Naive thymus-derived CD4-positive, alpha-beta T cell (primary cell): ENCODE data around the gene LPAR1. TPM values are rescaled to one million over a fixed set of nuclear protein-coding genes. Genes with fewer than 3 reads are reported as not detected.

ENCODE experiments used
- ATAC-seq: fragments of 150-1000 bp; cut with Tn5 transposase; 2 replicates; pipeline ENCODE4 v1.10.0; 2021; ENCODE audit warnings: mild to moderate bottlenecking, moderate library complexity
- CTCF ChIA-PET: fragments of 350-600 bp; sonication (Branson Sonifier 250); formaldehyde crosslinking; loops from one replicate; lab custom pipeline; 2021; ENCODE audit warnings: antibody characterized with exemption; lab: Charles Lee
- POLR2A ChIA-PET: fragments of 350-600 bp; sonication (Branson Sonifier 250); formaldehyde crosslinking; loops from one replicate; lab custom pipeline; 2021; ENCODE audit warnings: antibody characterized with exemption, inconsistent platforms; lab: Charles Lee
- DNase-seq, 9 donors: peaks; one replicate each; pipeline versions ENCODE4 v3.0.0 to v3.0.0-alpha.2; 2020 to 2022; ENCODE audit warnings: mixed read lengths in 1 of 9
- H3K27ac ChIP-seq: one replicate; pipeline ENCODE4 v1.7.0; 2013; ENCODE audit warnings: mild to moderate bottlenecking, low read depth, low read length, moderate library complexity
- H3K27me3 ChIP-seq, 2 donors: one replicate each; pipeline ENCODE4 v1.7.0; 2013; ENCODE audit warnings: low read length in 2 of 2, mild to moderate bottlenecking in 2 of 2, moderate library complexity in 2 of 2; ENCODE audit not compliant: control insufficient read depth in 2 of 2, insufficient read depth in 2 of 2
- H3K36me3 ChIP-seq, 3 experiments: 1 replicate in 2 of 3; 2 replicates in 1 of 3; pipeline ENCODE4 v1.7.0; 2013; ENCODE audit warnings: low read length in 3 of 3, mild to moderate bottlenecking in 3 of 3, moderate library complexity in 1 of 3; ENCODE audit not compliant: insufficient read depth in 3 of 3, control insufficient read depth in 2 of 3
- H3K4me1 ChIP-seq, 2 donors: one replicate each; pipeline ENCODE4 v1.7.0; 2013; ENCODE audit warnings: low read length in 2 of 2, mild to moderate bottlenecking in 2 of 2, moderate library complexity in 1 of 2; ENCODE audit not compliant: control insufficient read depth in 2 of 2, insufficient read depth in 2 of 2
- H3K4me3 ChIP-seq: 2 replicates; pipeline ENCODE4 v1.7.0; 2013; ENCODE audit warnings: mild to moderate bottlenecking, low read length
- H3K9me3 ChIP-seq, 3 experiments: 1 replicate in 2 of 3; 2 replicates in 1 of 3; pipeline ENCODE4 v1.7.0; 2013; ENCODE audit warnings: low read length in 3 of 3; ENCODE audit not compliant: control insufficient read depth in 2 of 3
- H3K27ac Mint-ChIP-seq, 9 donors: one replicate each; pipeline ENCODE4 v1.8.0; 2020 to 2022; ENCODE audit warnings: mixed read lengths in 9 of 9, mild to moderate bottlenecking in 8 of 9, moderate library complexity in 5 of 9, inconsistent platforms in 2 of 9
- H3K27me3 Mint-ChIP-seq, 5 donors: one replicate each; pipeline ENCODE4 v1.8.0; 2021 to 2022; ENCODE audit warnings: mixed read lengths in 5 of 5, mild to moderate bottlenecking in 1 of 5
- H3K36me3 Mint-ChIP-seq, 5 donors: one replicate each; pipeline ENCODE4 v1.8.0; 2020 to 2022; ENCODE audit warnings: mixed read lengths in 5 of 5, mild to moderate bottlenecking in 3 of 5, inconsistent platforms in 1 of 5
- H3K4me1 Mint-ChIP-seq, 7 donors: one replicate each; pipeline ENCODE4 v1.8.0; 2020 to 2022; ENCODE audit warnings: mixed read lengths in 7 of 7, mild to moderate bottlenecking in 3 of 7, inconsistent platforms in 1 of 7
- H3K4me3 Mint-ChIP-seq, 10 donors: one replicate each; pipeline ENCODE4 v1.8.0; 2020 to 2022; ENCODE audit warnings: mild to moderate bottlenecking in 10 of 10, mixed read lengths in 10 of 10, moderate library complexity in 6 of 10, inconsistent platforms in 2 of 10
- H3K9me3 Mint-ChIP-seq, 11 donors: one replicate each; pipeline ENCODE4 v1.8.0; 2020 to 2022; ENCODE audit warnings: mixed read lengths in 11 of 11, mild to moderate bottlenecking in 4 of 11, inconsistent platforms in 1 of 11, moderate library complexity in 1 of 11
- intact Hi-C, 2 donors: fragments of 100-400 bp; cut with micrococcal nuclease; formaldehyde crosslinking; loops; one replicate each; pipeline ENCODE4 v1.15.1; 2023
- polyA plus RNA-seq, 2 donors: library from polyadenylated mRNA; unstranded; fragments of 300-500 nt; fragmentation: Illumina TruSeq; gene quantifications; one replicate each; pipeline ENCODE4 v1.2.3, GENCODE V29; 2021
- total RNA-seq, 6 experiments: library from RNA in 5 of 6; stranded (reverse) in 5 of 6; gene quantifications; 1 replicate in 5 of 6; 2 replicates in 1 of 6; pipeline ENCODE4 v1.2.3 and lab custom pipeline; 2021 to 2026

Gene LPAR1
- total and polyA plus RNA-seq, 7 experiments from 2014 or later: 0.13 to 1.9 (median 0.45) TPM; not detected in 4

GRCh38 chr9:110912419-110913291 is 125.6 kb downstream of the LPAR1 start:
- intact Hi-C loops: no loop called here
- no peak for ATAC-seq

GRCh38 chr9:110911659-110912418 is 126.4 kb downstream of the LPAR1 start:
- Mint-ChIP-seq H3K4me1 (peaks cover 0 to 2% (median 0%) of the 10 kb centered on the region in 7 donors), H3K9me3 (peaks cover 1 to 23% (median 9%) of the 10 kb centered on the region in 11 donors), H3K36me3 (no peaks in the 10 kb centered on the region), H3K27me3 (peaks cover 0 to 3% (median 0%) of the 10 kb centered on the region in 5 donors), H3K4me3 (no peak overlapping the region), H3K27ac (no peak overlapping the region)
- ATAC-seq: no peak
- no peak for DNase-seq
- POLR2A ChIA-PET: no interaction called here
- Histone ChIP-seq H3K36me3 (no peaks in the 10 kb centered on the region), H3K4me1 (no peaks in the 10 kb centered on the region), H3K27ac (no peak overlapping the region), H3K9me3 (no peaks in the 10 kb centered on the region), H3K4me3 (no peak overlapping the region), H3K27me3 (no peaks in the 10 kb centered on the region)
- CTCF ChIA-PET: no interaction called here
- intact Hi-C loops: no loop called here

More at GRCh38 chr9:110912419-110913291, 125.6 kb downstream of the LPAR1 start:
- Histone ChIP-seq H3K27ac (no peak overlapping the region), H3K36me3 (no peaks in the 10 kb centered on the region), H3K9me3 (no peaks in the 10 kb centered on the region), H3K27me3 (no peaks in the 10 kb centered on the region), H3K4me3 (no peak overlapping the region), H3K4me1 (no peaks in the 10 kb centered on the region)
- ChIA-PET POLR2A (no interaction called here), CTCF (no interaction called here)
- H3K4me3 Mint-ChIP-seq: no peak overlapping the region
- H3K4me1 Mint-ChIP-seq: peaks cover 0 to 2% (median 0%) of the 10 kb centered on the region in 7 donors
- peaks cover 1 to 23% (median 9%) of the 10 kb centered on the region in 11 donors for H3K9me3 Mint-ChIP-seq
- DNase-seq: no peak
- no peaks in the 10 kb centered on the region for H3K36me3 Mint-ChIP-seq
- H3K27me3 Mint-ChIP-seq: peaks cover 0 to 3% (median 0%) of the 10 kb centered on the region in 5 donors
- H3K27ac Mint-ChIP-seq: no peak overlapping the region

- Histone ChIP-seq H3K27me3 (no peaks in the 10 kb centered on the region), H3K9me3 (no peaks in the 10 kb centered on the region), H3K36me3 (no peaks in the 10 kb centered on the region), H3K27ac (no peak overlapping the region), H3K4me3 (no peak overlapping the region), H3K4me1 (no peaks in the 10 kb centered on the region)
- no peaks in the 10 kb centered on the region for H3K4me1 Mint-ChIP-seq
- no peaks in the 10 kb centered on the region for H3K36me3 Mint-ChIP-seq
- DNase-seq (no peak), ATAC-seq (no peak)
- intact Hi-C loops: no loop called here
- CTCF ChIA-PET: no interaction called here
- H3K27ac Mint-ChIP-seq: no peak overlapping the region
- POLR2A ChIA-PET: no interaction called here
- H3K9me3 Mint-ChIP-seq: peaks cover 1 to 19% (median 7%) of the 10 kb centered on the region in 11 donors
- peaks cover 0 to 3% (median 0%) of the 10 kb centered on the region in 5 donors for H3K27me3 Mint-ChIP-seq
- H3K4me3 Mint-ChIP-seq: no peak overlapping the region
Measured at GRCh38 chr9:110908894-110909293, 129.4 kb downstream of the LPAR1 start.

- H3K4me1 Mint-ChIP-seq: no peaks in the 10 kb centered on the region
- ChIA-PET CTCF (no interaction called here), POLR2A (no interaction called here)
- no peak overlapping the region for H3K4me3 Mint-ChIP-seq
- H3K4me1 ChIP-seq: no peaks in the 10 kb centered on the region
- peaks cover 0 to 4% (median 0%) of the 10 kb centered on the region in 5 donors for H3K36me3 Mint-ChIP-seq
- no peak overlapping the region for H3K27ac Mint-ChIP-seq
- no peak for DNase-seq
- H3K36me3 ChIP-seq: no peaks in the 10 kb centered on the region
- peaks cover 0 to 9% (median 0%) of the 10 kb centered on the region in 5 donors for H3K27me3 Mint-ChIP-seq
- no peak overlapping the region for H3K27ac ChIP-seq
- peaks cover 2 to 28% (median 17%) of the 10 kb centered on the region in 11 donors for H3K9me3 Mint-ChIP-seq
- no peak for ATAC-seq
- no peak overlapping the region for H3K4me3 ChIP-seq
- no peaks in the 10 kb centered on the region for H3K9me3 ChIP-seq
- intact Hi-C loops: no loop called here
- H3K27me3 ChIP-seq: no peaks in the 10 kb centered on the region
Measured at GRCh38 chr9:110900917-110901316, 137.4 kb downstream of the LPAR1 start.

- H3K4me1 Mint-ChIP-seq: no peaks in the 10 kb centered on the region
- POLR2A ChIA-PET: no interaction called here
Measured at GRCh38 chr9:110900456-110900855, 137.8 kb downstream of the LPAR1 start.

GRCh38 chr9:110898866-110899265 is 139.4 kb downstream of the LPAR1 start:
- H3K36me3 Mint-ChIP-seq: peaks cover 0 to 4% (median 0%) of the 10 kb centered on the region in 5 donors
- H3K4me1 ChIP-seq: no peaks in the 10 kb centered on the region
- no peaks in the 10 kb centered on the region for H3K9me3 ChIP-seq
- ATAC-seq (no peak), DNase-seq (no peak)
- peaks cover 2 to 28% (median 17%) of the 10 kb centered on the region in 11 donors for H3K9me3 Mint-ChIP-seq
- H3K27me3 Mint-ChIP-seq: peaks cover 0 to 9% (median 0%) of the 10 kb centered on the region in 5 donors
- no peak overlapping the region for H3K4me3 ChIP-seq
- H3K4me3 Mint-ChIP-seq: no peak overlapping the region
- no peaks in the 10 kb centered on the region for H3K36me3 ChIP-seq
- no peaks in the 10 kb centered on the region for H3K27me3 ChIP-seq
- H3K27ac ChIP-seq: no peak overlapping the region
- ChIA-PET POLR2A (no interaction called here), CTCF (no interaction called here)
- no peaks in the 10 kb centered on the region for H3K4me1 Mint-ChIP-seq
- intact Hi-C loops: no loop called here
- no peak overlapping the region for H3K27ac Mint-ChIP-seq

More at GRCh38 chr9:110900456-110900855, 137.8 kb downstream of the LPAR1 start:
- Mint-ChIP-seq H3K36me3 (peaks cover 0 to 4% (median 0%) of the 10 kb centered on the region in 5 donors), H3K9me3 (peaks cover 2 to 28% (median 17%) of the 10 kb centered on the region in 11 donors), H3K4me3 (no peak overlapping the region), H3K27ac (no peak overlapping the region), H3K27me3 (peaks cover 0 to 9% (median 0%) of the 10 kb centered on the region in 5 donors)
- DNase-seq (no peak), ATAC-seq (no peak)
- CTCF ChIA-PET: no interaction called here
- Histone ChIP-seq H3K4me3 (no peak overlapping the region), H3K27me3 (no peaks in the 10 kb centered on the region), H3K4me1 (no peaks in the 10 kb centered on the region), H3K9me3 (no peaks in the 10 kb centered on the region), H3K36me3 (no peaks in the 10 kb centered on the region), H3K27ac (no peak overlapping the region)
- intact Hi-C loops: no loop called here
